CD4-positive, alpha-beta T cell treated with Interleukin-6 for 4 hours (primary cell): Measurements from ENCODE around the gene GAL3ST3.

ENCODE experiments used
- DNase-seq: peaks from one replicate; pipeline ENCODE4 v3.0.0-alpha.2; 2020; ENCODE audit warnings: mixed read lengths

GAL3ST3 gene

GRCh38 chr11:66068923-66069714, 20.2 kb upstream of the GAL3ST3 start:
- peak; percentile 55 for DNase-seq

GRCh38 chr11:66068154-66068821, 19.3 kb upstream of the GAL3ST3 start:
- DNase-seq, result peak; percentile 82

DNA sequence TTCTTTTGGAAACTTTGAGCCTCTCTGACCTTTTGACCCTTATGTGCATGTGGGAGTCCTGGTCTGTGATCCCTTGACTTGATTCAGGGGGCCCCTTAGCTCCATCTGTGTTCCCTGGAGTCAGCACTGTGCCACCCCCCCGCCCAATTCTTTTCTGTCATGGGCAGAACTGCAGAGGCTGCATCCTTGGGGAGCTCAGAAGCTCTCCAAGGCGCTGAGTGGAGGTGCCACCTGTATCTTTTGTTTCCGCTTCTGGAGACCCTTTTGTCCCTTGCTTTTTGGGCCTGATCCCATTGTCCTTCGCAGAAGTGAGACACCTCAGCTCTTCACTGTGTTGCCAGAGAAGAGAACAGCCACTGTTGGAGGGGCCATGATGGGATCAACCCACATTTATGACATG, 18.7 kb upstream of the GAL3ST3 start:
- DNase-seq, result no peak

GRCh38 chr11:66066751-66067150, 17.8 kb upstream of the GAL3ST3 start:
- DNase-seq, result no peak

DNA sequence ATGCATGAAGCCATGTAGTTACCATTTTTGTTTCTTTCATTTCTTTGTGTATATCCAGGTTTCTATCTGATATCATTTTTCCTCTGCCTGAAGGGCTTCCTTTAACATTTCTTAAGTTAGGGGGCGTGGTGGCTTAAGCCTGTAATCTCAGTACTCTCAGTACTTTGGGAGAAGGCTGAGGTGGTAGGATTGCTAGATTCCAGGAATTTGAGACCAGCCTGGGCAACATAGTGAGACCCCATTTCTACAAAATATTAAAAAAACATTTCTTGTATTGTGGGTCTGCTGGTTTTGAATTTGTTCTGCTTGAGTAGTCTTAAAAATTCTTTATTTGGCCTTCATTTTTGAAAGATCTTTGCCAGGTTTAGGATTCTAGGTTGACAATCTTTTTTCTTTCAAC, 15.6 kb upstream of the GAL3ST3 start:
- DNase-seq, result no peak

DNA sequence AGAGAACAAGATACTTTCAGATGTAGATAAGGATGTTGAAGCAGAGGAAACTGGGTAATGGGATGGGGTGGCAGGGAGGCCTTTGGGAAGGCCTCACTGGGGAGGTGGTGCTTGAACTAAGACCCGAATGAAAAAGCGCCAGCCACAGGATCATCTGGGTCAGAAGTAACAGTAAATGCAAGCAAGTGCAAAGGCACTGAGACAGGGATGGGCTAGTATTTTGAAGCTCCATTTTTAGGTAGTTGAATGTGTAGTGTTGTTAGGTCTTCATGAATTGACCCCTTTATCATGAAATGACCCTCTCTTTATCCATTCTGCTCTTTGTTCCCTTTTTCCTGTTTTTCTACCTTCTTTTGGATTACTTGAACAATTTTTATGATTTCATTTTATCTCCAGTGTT, 14.9 kb upstream of the GAL3ST3 start:
- no peak for DNase-seq

DNA sequence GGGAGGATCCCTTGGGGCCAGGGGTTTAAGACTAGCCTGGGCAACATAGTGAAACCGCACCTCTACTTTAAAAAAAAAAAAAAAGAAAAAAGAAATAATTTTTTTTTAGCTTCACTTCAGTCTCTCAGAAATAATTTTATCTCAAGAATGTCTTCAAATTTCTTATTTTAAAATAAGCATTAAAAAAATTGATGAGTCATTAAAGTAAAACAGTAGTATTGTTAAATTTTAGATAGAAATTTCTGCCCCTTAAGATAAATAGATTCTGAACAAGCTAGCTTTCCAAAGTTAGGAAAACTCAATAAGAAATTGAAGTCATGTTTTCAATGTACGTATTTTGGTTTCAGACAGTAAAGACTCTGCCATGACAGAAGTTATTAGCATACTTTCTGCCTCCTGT, 13.4 kb upstream of the GAL3ST3 start:
- DNase-seq, result no peak

- no peak for DNase-seq
Observed at GRCh38 chr11:66061268-66061667, 12.3 kb upstream of the GAL3ST3 start.

DNA sequence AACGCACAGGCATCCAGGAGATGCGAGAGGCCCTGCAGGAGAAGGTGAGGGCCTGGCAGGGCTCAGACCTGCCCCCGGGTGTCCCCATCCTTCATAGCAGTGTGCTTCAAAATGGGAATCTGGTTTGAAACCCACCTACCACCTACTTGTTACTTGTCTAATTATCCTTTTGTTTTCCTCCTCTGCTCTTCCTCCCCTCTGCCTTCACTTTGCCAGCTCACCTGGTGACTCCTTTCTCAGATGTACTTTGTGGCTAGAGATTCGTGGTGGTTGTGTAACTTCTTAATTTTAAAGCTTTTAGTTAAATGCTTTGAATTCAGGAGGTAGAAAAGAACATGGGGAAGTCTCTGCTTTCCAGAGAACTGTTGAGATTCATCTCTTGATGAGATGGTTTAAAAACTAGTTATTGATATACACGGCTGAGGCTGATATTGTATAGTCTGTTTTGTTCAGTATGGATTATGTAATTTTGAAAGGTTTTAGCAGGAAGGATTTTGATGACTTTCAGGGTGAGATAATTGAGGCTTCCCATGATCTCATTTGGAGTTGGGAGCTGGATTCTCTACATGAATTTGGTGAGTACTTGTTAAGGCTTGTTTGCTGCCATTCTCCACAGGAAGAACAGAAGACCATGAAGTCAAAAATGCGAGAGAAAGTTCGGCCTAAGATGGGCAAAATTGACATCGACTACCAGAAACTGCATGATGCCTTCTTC, 11.2 kb upstream of the GAL3ST3 start:
- no peak for DNase-seq

DNA sequence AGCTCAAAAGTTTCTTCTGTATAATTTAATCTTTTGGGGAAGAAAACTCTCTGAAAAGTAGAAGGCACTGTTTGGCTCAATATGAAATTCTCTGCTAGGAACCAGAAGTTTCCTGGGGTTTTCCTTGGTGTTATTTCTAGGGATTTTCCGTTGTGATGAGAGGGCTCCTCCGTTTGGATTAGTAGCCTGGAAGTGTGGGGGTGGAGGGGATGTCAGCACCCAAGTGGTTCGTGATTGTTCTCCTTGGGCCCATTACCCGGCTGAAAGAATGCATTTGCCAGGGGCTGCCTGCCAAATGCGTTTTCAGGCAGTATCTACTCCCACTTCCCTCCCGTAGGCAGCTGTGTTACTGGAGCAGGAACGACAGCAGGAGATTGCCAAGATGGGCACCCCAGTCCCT, 7.5 kb upstream of the GAL3ST3 start:
- DNase-seq, result no peak

GRCh38 chr11:66055021-66055420, 6.1 kb upstream of the GAL3ST3 start:
- DNase-seq, result no peak

DNA sequence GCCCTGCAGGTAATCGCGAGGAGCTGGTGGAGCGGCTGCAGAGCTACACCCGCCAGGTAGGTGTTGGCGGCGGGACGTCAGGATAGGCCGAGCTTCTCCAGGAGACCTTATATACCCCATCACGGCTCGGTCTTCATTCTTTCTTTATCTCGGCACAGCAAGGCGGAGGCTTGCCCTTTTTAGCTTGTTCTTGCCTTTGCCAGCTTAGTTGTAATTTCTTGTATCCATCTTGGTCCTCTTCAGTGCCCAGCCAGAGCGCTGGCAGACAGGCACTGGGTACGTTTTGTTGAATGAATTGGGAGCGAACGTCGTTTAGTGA, 3.7 kb upstream of the GAL3ST3 start:
- DNase-seq, result no peak

- peak; percentile 97 for DNase-seq
Observed at GRCh38 chr11:66051766-66052663, 3.1 kb upstream of the GAL3ST3 start, which contains the start of gene SF3B2. SF3B2 (plus strand) TSS chr11:66052364; CDS start chr11:66052385, 21 bp downstream.

DNA sequence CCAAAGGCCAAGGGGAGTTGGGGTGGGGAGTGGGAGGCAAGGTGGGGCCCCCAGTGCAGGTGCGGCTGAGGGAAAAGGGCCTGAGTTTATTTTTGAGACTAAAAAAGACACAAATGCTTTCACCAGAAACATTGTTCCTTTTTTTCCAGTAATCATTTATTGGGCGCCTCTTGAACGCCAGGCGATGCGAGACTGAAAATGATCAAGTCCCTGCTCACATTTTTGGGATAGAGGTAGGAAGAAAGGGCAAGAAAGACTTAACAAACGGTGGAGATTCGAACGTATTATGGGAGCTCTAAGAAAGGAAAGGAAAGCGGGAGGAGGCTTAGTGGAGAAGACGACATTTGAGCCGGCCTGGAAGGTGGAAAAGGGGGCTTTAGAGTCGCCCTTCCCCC, 2.4 kb upstream of the GAL3ST3 start:
- no peak for DNase-seq

GRCh38 chr11:66050581-66051231, 1.7 kb upstream of the GAL3ST3 start:
- no peak for DNase-seq

DNA sequence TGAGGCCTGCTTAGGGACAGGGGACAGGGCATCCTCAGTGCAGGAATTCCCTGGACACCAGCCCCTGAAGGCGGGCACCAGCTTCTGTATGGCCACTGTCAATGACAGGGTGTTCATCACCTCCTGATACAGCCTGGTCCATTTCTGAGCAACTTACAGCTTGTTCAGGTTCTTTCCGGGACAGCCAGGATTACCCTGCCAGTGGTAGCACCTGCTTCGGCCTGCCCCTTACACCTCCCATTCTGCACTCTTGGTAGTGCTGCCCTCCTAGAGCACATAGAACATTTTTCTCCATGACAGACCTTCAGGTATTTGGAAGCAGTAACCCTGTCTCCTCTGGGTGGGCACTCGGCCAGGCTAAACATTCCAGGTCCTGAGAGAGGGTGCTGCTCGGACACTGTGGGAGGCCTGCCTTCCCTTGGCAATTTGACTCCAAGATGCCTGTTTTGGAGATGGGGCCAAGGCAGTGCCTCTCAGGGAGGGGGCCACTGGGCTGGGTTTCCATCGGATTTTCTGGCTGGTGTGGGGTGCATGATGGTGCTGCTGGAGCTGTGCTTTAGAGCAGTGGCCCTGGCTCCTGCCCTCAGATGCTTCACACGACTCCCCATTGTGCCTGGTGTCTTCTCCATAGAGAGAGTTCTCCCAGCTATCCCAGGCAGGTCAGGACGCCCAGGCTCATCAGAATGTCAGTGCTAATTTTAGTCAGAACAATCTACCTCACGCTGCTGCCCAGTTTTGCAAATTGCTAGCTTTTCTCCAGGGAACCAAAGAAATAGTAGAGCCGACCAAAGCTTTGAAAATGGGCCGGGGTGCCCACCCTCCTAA, 1.2 kb downstream of the GAL3ST3 start:
- DNase-seq, result no peak

- DNase-seq, result no peak
Observed at GRCh38 chr11:66046901-66047300, 2.1 kb downstream of the GAL3ST3 start.

DNA sequence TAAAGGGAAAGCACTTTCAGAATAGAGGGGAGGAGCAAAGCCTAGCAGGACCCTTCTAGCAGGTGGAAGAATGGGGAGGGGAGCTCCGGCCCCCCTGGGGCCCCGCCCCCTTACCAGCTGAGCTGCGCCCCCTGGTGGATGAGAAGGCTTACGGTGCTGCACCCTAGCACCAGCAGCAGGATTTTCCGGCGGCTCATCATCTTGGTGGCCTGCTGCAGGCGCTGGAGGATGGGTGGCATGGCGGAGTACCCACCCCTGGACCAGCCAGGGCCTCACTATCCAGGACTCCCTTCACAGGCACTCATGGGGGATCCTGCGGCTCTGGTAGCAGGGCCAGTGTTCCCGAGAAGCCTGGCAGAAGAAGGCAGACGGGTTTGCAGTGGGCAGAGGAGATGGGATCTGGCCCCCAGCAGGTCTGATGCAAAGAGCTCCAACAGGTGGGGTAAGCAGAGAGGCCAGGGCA, 3.8 kb downstream of the GAL3ST3 start:
- peak; percentile 87 for DNase-seq

GRCh38 chr11:66044757-66045156, 4.2 kb downstream of the GAL3ST3 start:
- DNase-seq, result peak; percentile 10

- DNase-seq, result no peak
Observed at GRCh38 chr11:66042996-66043906, 5.7 kb downstream of the GAL3ST3 start.
